M059J (cell line): Measurements from ENCODE around the gene RALA. TPM values are rescaled to one million over a fixed set of nuclear protein-coding genes. Genes with fewer than 3 reads are reported as not detected.
"Not testable (repeated sequence)": the region's sequence is repeated elsewhere in the genome, so short reads cannot be mapped to it uniquely, and the experiment has no call there.

Experiments used
- DNase-seq: peaks from one replicate; pipeline ENCODE4 v3.0.0-alpha.2; 2012; ENCODE audit warnings: low read depth
- total RNA-seq: library from RNA; depleted of rRNA; stranded (reverse); fragments of >200 nt; shearing (Covaris generic); gene quantifications from 2 replicates; pipeline ENCODE4 v1.2.3, GENCODE V29; 2014

Gene RALA
- total RNA-seq, 1 experiment from 2014 or later: 15.1 TPM

DNA sequence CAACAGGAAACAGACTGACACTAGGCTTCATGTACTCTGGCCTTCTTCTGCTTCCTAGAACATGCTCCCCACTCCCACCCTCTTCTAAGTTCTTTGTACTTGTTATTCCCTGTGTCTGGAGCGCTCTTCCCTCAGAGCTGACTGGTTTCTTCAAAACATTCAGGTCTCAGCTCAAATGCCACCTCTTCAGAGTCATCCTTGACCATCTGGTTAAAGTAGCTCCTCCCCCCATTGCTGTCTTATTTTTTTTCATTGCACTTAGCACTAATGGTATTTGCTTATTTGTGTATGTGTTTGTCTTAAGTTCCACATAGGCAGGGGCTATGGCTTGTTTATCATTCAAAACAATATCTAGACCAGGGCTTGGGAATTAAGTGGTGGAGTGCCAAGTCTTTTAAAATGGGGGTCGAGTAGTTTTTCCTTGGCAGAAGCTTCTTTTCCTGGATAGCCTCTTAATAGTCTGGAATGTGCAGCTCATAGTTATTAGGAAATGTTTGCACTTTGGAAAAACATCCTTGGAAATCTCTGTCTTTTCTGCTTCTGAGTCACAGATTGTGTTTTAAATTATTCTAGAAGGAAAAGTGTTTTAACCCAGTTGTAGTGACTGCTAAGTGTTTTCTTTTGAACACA is 60.0 kb downstream of the RALA start:
- DNase-seq: peak; percentile 39

GRCh38 chr7:39686261-39686924 is 63.0 kb downstream of the RALA start:
- DNase-seq: peak; percentile 57

DNA sequence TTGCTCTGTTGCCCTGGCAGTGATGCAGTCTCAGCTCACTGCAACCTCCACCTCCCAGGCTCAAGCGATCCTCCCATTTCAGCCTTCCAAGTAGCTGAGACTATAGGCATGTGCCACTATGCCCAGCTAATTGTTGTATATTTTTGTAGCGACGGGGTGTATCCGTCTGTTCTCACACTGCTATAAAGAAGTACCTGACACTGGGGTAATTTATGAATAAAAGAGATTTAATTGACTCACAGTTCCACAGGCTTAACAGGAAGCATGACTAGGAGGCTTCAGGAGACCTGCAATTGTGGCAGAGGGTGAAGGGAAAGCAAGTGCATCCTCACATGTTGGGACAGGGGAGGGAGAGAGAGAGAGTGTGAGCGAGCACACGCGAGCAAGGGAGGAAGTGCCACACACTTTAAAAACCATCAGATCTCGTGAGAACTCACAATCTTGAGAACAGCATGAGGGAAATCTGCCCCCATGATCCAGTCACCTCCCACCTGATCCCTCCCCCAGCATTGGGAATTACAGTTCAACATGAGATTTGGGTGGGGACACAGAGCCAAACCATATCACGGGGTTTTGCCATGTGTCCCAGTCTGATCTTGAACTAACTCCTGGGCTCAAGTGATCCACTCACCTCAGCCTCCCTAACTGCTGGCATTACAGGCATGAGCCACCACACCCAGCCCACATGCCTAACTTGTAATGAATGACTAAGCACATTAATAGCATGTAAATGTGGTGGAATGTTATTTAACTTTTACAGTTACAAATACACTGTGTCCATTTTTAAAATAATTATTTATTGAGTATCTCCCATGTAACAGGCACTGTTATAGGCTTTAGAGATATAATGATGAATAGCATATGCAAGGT is 65.5 kb downstream of the RALA start:
- DNase-seq: peak; percentile 62

GRCh38 chr7:39691821-39692220 is 68.4 kb downstream of the RALA start:
- peak; percentile 80 for DNase-seq

- DNase-seq: not testable (repeated sequence)
These were observed 69.7 kb downstream of the RALA start for GRCh38 chr7:39693086-39693485.

GRCh38 chr7:39693812-39694211 is 70.4 kb downstream of the RALA start:
- DNase-seq: no peak

GRCh38 chr7:39695852-39696586 is 72.6 kb downstream of the RALA start:
- DNase-seq: no peak

DNA sequence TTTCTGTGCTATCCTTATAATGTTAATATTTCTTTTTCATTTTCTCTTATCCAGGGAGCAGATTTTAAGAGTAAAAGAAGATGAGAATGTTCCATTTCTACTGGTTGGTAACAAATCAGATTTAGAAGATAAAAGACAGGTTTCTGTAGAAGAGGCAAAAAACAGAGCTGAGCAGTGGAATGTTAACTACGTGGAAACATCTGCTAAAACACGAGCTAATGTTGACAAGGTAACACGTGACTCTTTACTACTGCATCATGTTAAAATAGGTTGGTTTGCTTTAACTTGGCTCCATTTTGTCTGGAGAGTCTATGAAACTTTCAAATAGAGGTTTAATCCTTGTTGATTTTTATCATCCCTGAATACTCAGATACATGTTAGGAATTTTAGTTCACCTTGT is 73.3 kb downstream of the RALA start:
- no peak for DNase-seq

DNA sequence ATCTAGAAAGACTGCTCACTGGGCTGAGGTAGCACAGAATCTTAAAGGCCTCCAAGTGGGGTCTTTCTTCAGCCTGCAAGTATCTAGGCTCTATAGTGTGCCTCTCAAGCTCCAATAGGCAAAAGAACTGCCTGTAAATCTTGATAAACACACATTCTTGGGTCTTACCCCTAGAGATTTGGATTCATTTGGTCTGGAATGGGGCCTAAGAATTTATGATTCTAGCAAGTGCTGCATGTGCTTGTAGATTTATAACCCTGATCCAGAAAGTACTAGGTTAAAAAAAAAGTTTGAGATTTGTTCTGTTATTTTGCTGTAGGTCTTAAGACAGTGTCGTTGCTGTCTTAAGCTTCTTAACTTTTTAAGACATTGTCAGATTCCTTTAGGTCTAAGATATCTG is 74.1 kb downstream of the RALA start:
- DNase-seq: no peak

- no peak for DNase-seq
These were observed 76.8 kb downstream of the RALA start for GRCh38 chr7:39700165-39700564.

DNA sequence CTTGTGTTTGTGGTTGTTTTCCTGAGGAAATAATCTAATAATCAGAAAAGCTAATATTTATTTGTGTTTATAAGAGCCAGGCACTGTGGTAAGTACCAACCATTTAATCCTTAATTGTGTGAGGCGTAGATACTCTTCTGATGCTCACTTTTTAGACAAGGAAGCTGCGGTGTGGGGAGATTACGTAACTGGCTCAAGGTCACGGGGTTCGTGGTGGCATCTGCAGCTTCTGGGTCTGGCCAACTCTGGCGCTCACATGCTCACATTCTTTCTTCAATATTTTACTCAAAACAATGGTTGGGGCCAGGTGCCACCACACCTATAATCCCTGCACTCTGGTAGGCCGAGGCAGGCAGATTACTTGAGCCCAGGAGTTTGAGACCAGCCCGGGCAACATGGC is 77.6 kb downstream of the RALA start:
- no peak for DNase-seq

- DNase-seq: no peak
These were observed 78.8 kb downstream of the RALA start for GRCh38 chr7:39702133-39702532.

DNA sequence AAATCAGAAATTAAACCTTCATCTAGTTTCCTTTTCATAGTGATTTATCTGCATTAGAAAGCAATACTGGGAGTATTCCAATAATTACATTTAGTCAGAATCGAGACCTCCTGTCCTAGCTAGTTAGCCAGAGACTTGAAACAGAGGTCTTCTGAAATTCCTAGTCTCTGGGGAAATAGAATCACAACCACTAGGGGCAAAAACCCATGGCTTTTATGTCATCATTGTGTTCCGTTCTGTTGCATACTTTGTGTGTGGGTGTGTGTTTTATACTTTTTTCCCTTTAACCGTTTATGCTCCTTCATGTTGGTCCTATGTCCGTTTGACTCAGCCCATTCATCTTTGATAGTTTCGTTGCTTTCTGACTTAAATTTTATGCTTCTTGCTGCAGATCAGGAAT is 79.8 kb downstream of the RALA start:
- DNase-seq: no peak

DNA sequence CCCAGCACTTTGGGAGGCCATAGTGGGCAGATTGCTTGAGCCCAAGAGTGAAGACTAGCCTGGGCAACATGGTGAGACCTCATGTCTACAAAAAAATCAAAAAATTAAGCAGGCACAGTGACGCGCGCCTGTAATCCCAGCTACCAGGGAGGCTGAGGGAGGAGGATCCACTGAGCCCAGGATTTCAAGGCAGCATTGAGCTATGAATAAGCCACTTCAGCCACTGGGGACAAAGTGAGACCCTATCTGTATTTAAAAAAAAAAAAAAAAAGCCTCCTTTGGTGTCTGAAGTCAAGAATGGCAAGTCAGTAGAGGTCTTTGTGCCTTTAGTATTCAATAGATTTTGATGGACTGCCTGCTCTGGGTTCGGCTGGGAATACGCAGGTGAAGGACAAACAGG is 85.7 kb downstream of the RALA start:
- DNase-seq: no peak

- peak; percentile 17 for DNase-seq
These were observed 86.5 kb downstream of the RALA start for GRCh38 chr7:39709768-39710311.

DNA sequence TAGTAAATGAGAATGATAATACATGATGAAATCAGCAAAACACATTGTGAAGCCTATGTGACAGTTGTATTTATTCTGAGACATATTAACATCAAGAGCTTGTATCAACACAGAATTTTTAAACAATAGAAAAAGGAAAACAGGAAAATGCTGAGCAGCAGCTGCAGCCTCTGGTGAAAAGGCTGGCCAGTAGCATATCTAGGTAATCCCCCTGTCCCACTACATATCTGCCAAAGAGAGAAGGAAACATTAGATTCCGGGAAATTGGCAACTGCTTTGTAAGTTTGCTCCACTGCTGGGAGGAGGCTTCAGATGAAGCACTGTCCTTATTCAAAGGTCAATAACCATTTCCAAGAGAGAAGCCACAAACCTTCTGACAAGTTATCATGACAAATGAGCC is 89.4 kb downstream of the RALA start:
- no peak for DNase-seq

- DNase-seq: no peak
These were observed 91.2 kb downstream of the RALA start for GRCh38 chr7:39714447-39715091.

DNA sequence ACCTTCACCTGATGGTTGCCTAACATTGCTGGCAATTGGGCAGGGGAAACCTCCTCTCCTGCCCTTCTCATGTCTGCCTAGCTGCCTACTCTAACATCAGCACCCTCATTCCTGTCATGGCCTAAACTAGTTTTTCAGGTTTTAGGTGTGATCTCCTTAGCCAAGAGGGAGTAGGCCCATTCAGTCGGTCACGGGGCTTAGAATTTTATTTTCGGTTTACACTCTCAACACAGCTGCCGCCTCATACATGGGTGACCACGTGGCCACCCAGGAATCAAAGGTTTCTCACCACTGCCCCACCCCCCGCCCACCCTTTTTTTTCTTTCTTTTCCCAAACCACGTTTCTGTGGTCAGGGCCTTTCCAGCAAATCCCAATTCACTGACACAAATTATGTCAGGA is 97.2 kb downstream of the RALA start:
- peak; percentile 14 for DNase-seq

- no peak for DNase-seq
These were observed 98.0 kb downstream of the RALA start for GRCh38 chr7:39721345-39721744.

GRCh38 chr7:39721919-39722597 is 98.7 kb downstream of the RALA start:
- DNase-seq: no peak
